ENCODE measurements around the gene FILIP1. TPM values are rescaled to one million over a fixed set of nuclear protein-coding genes. Genes with fewer than 3 reads are reported as not detected.

The FILIP1 gene
- total RNA-seq, 2 experiments from 2014 or later, result not detected

GRCh38 chr6:75530696-75531095 lies 37.1 kb upstream of the FILIP1 start:
- H3K4me3 ChIP-seq (ENCODE audit: low read depth, low read length, poor library complexity, severe bottlenecking), result no peak overlapping the region
- no peaks in the 10 kb centered on the region for H3K9me2 ChIP-seq (ENCODE audit: insufficient read depth, low read length)
- no peak for DNase-seq (ENCODE audit: low spot score)
- BruUV-seq (replicated peaks), result no TSS peak
- no peaks in the 10 kb centered on the region for H4K20me1 ChIP-seq (ENCODE audit: insufficient read depth, low read length)
- no peaks in the 10 kb centered on the region for H3K4me1 ChIP-seq (ENCODE audit: insufficient read depth, low read length, poor library complexity, severe bottlenecking)
- no peaks in the 10 kb centered on the region for H3K9me3 ChIP-seq (ENCODE audit: low read length)
- POLR2A ChIA-PET, result no interaction called here
- H3K27ac ChIP-seq (ENCODE audit: low read depth, low read length, poor library complexity, severe bottlenecking), result no peak overlapping the region
- H3K4me2 ChIP-seq (ENCODE audit: low read length), result no peak overlapping the region
- no peaks in the 10 kb centered on the region for H3K36me3 ChIP-seq (ENCODE audit: insufficient read depth, low read length)
- no peaks in the 10 kb centered on the region for H3K79me2 ChIP-seq (ENCODE audit: insufficient read depth, low read depth, low read length)
- no peak for TF ChIP-seq CTCF (conservative IDR thresholded peaks at IDR 0.05; ENCODE audit: low read length)
- no peak for TF ChIP-seq EZH2phosphoT487 (IDR thresholded peaks at IDR 0.05; ENCODE audit: borderline replicate concordance, low read depth, low read length)
- CTCF ChIA-PET (ENCODE audit: unreplicated experiment), result no interaction called here
- intact Hi-C loops (cut with micrococcal nuclease; ENCODE audit: unreplicated experiment), result no loop called here
- no peak overlapping the region for H2AFZ ChIP-seq (ENCODE audit: low read length)

GRCh38 chr6:75528423-75528822 lies 34.8 kb upstream of the FILIP1 start:
- H2AFZ ChIP-seq (ENCODE audit: low read length), result no peak overlapping the region

More at GRCh38 chr6:75528423-75528822, 34.8 kb upstream of the FILIP1 start:
- DNase-seq (ENCODE audit: low spot score), result no peak
- no peaks in the 10 kb centered on the region for H4K20me1 ChIP-seq (ENCODE audit: insufficient read depth, low read length)
- TF ChIP-seq EZH2phosphoT487 (IDR thresholded peaks at IDR 0.05; ENCODE audit: borderline replicate concordance, low read depth, low read length) (no peak), CTCF (conservative IDR thresholded peaks at IDR 0.05; ENCODE audit: low read length) (no peak)
- no peak overlapping the region for H3K27ac ChIP-seq (ENCODE audit: low read depth, low read length, poor library complexity, severe bottlenecking)
- H3K79me2 ChIP-seq (ENCODE audit: insufficient read depth, low read depth, low read length), result no peaks in the 10 kb centered on the region
- intact Hi-C loops (cut with micrococcal nuclease; ENCODE audit: unreplicated experiment), result loop anchor here (5.0 kb wide), 1 partner anchor 231 kb away; no protein-coding TSS in a partner anchor
- H3K9me3 ChIP-seq (ENCODE audit: low read length), result no peaks in the 10 kb centered on the region
- no peaks in the 10 kb centered on the region for H3K9me2 ChIP-seq (ENCODE audit: insufficient read depth, low read length)
- CTCF ChIA-PET (ENCODE audit: unreplicated experiment), result interaction anchor here (0.6 kb wide), 1 partner anchor 132 kb away, joined by 4 read pairs; no protein-coding TSS in a partner anchor
- POLR2A ChIA-PET, result no interaction called here
- H3K4me1 ChIP-seq (ENCODE audit: insufficient read depth, low read length, poor library complexity, severe bottlenecking), result no peaks in the 10 kb centered on the region
- H3K36me3 ChIP-seq (ENCODE audit: insufficient read depth, low read length), result no peaks in the 10 kb centered on the region
- no peak overlapping the region for H3K4me3 ChIP-seq (ENCODE audit: low read depth, low read length, poor library complexity, severe bottlenecking)
- no TSS peak for BruUV-seq (replicated peaks)
- no peak overlapping the region for H3K4me2 ChIP-seq (ENCODE audit: low read length)

Data from OCI-LY7 (cell line).